OCI-LY1 (cell line): Measurements from ENCODE around the gene NUDCD3.

ENCODE experiments used
- H2AFZ ChIP-seq: fragments of 200-600 bp; sonication (generic), shearing (Covaris generic); 2 replicates; pipeline ENCODE4 v1.6.0; 2014; ENCODE audit warnings: antibody characterized with exemption, mild to moderate bottlenecking, low read length
- H3F3A ChIP-seq: fragments of 200-600 bp; sonication (generic), shearing (Covaris generic); 2 replicates; pipeline ENCODE4 v1.6.0; 2014; ENCODE audit warnings: mild to moderate bottlenecking, antibody characterized with exemption, low read length, moderate library complexity; ENCODE audit not compliant: insufficient read depth
- H3K27ac ChIP-seq: fragments of 200-600 bp; sonication (generic); 2 replicates; pipeline ENCODE4 v1.5.1; 2014; ENCODE audit warnings: low read length, mixed run types, mild to moderate bottlenecking, low read depth; ENCODE audit not compliant: poor library complexity, severe bottlenecking
- H3K27me3 ChIP-seq: fragments of 200-600 bp; sonication (generic); 2 replicates; pipeline ENCODE4 v1.6.0; 2014; ENCODE audit warnings: antibody characterized with exemption, mild to moderate bottlenecking, low read length, moderate library complexity; ENCODE audit not compliant: insufficient read depth
- H3K36me3 ChIP-seq: fragments of 200-600 bp; sonication (generic); 2 replicates; pipeline ENCODE4 v1.6.1; 2014; ENCODE audit warnings: mild to moderate bottlenecking, antibody characterized with exemption, low read length, moderate library complexity, mixed read lengths; ENCODE audit not compliant: insufficient read depth
- H3K4me1 ChIP-seq: fragments of 200-600 bp; sonication (generic); 2 replicates; pipeline ENCODE4 v1.5.1; 2014; ENCODE audit warnings: mild to moderate bottlenecking, low read length, moderate library complexity; ENCODE audit not compliant: insufficient read depth, severe bottlenecking
- H3K4me2 ChIP-seq: fragments of 200-600 bp; sonication (generic), shearing (Covaris generic); 2 replicates; pipeline ENCODE4 v1.6.1; 2014; ENCODE audit warnings: low read length
- H3K4me3 ChIP-seq: fragments of 200-600 bp; sonication (generic); 2 replicates; pipeline ENCODE4 v1.5.1; 2014; ENCODE audit warnings: low read length, low read depth, mild to moderate bottlenecking, mixed read lengths; ENCODE audit not compliant: poor library complexity, severe bottlenecking
- H3K79me2 ChIP-seq: fragments of 200-600 bp; shearing (Covaris generic); 2 replicates; pipeline ENCODE4 v1.6.1; 2016; ENCODE audit warnings: mixed run types, low read length, mixed read lengths; ENCODE audit not compliant: insufficient read depth
- H3K9ac ChIP-seq: fragments of 200-600 bp; sonication (generic), shearing (Covaris generic); 2 replicates; pipeline ENCODE4 v1.6.1; 2014; ENCODE audit warnings: mild to moderate bottlenecking, low read length, mixed read lengths
- H3K9me2 ChIP-seq: fragments of 200-600 bp; sonication (generic), shearing (Covaris generic); 2 replicates; pipeline ENCODE4 v1.6.1; 2014; ENCODE audit warnings: low read depth, mild to moderate bottlenecking, low read length, mixed read lengths
- H3K9me3 ChIP-seq: fragments of 200-600 bp; shearing (Covaris generic); 2 replicates; pipeline ENCODE4 v1.6.1; 2014; ENCODE audit warnings: low read length, mixed read lengths
- H4K20me1 ChIP-seq: fragments of 200-600 bp; sonication (generic), shearing (Covaris generic); 2 replicates; pipeline ENCODE4 v1.6.0; 2016; ENCODE audit warnings: mild to moderate bottlenecking, low read length; ENCODE audit not compliant: insufficient read depth
- EZH2 ChIP-seq: fragments of 200-600 bp; sonication (generic), shearing (Covaris generic); IDR thresholded peaks from 2 replicates; pipeline ENCODE4 v1.8.0; 2017; ENCODE audit warnings: borderline replicate concordance, mixed run types, mild to moderate bottlenecking, antibody characterized with exemption, low read length, moderate library complexity, mixed read lengths
- TF ChIP-seq, protein P1 (sequence below): fragments of 200-600 bp; sonication (generic), shearing (Covaris generic); IDR thresholded peaks from 2 replicates; pipeline ENCODE4 v1.5.1; 2017; ENCODE audit warnings: mild to moderate bottlenecking, antibody characterized with exemption, low read length, moderate library complexity, mixed read lengths

The NUDCD3 gene

DNA sequence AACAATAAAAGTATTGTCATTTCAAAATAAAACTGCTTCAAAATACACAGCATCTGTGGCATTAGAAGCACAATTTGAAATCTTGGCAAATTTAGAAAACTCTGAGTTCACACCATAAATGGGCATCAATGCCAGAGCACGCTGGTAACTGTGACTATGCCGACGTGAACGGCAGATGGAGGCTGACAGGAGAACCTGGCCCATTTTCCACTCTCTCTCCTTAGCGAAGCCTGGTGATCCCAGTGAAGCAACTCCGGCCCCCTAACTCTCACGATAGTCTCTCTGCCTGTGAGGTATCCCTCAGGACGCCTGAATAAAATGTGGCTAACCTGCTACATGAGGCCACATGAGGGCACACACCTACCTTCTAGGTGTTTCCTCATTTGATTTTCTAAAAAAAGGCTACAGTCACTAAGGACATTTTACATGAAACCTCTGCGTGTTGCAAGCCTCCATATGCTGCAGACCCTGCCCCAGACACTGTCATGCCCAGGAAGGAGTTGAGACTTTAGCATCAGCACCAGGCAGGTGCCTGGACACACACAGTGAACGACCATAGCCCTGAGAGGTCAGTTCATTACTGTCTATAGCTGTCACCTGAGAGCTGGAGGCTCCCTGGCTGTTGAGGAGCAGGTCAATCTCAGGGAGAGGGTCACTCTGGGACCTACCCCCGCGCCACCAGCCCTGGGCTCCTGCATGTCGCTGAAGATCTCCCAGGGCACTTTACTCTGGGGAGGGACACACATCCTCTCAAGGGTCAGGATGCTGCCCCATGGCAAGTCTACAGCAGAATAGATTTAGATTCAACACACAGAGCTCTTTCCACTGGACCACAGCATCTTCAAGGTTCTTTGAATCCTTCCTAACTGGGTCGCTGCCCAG lies 102.1 kb downstream of the NUDCD3 start:
- no peak overlapping the region for H3K27ac ChIP-seq
- H3K4me3 ChIP-seq, result no peak overlapping the region
- H4K20me1 ChIP-seq, result no peaks in the 10 kb centered on the region
- no peaks in the 10 kb centered on the region for H3K9me2 ChIP-seq
- no peaks in the 10 kb centered on the region for H3K9me3 ChIP-seq
- H3K4me1 ChIP-seq, result no peaks in the 10 kb centered on the region
- H2AFZ ChIP-seq, result no peak overlapping the region
- no peak overlapping the region for H3K9ac ChIP-seq
- peaks cover 71% of the 10 kb centered on the region; the same call in 1 of the 2 replicates for H3K36me3 ChIP-seq
- no peaks in the 10 kb centered on the region for H3K27me3 ChIP-seq
- TF ChIP-seq EZH2, result no peak
- TF ChIP-seq, protein P1, sequence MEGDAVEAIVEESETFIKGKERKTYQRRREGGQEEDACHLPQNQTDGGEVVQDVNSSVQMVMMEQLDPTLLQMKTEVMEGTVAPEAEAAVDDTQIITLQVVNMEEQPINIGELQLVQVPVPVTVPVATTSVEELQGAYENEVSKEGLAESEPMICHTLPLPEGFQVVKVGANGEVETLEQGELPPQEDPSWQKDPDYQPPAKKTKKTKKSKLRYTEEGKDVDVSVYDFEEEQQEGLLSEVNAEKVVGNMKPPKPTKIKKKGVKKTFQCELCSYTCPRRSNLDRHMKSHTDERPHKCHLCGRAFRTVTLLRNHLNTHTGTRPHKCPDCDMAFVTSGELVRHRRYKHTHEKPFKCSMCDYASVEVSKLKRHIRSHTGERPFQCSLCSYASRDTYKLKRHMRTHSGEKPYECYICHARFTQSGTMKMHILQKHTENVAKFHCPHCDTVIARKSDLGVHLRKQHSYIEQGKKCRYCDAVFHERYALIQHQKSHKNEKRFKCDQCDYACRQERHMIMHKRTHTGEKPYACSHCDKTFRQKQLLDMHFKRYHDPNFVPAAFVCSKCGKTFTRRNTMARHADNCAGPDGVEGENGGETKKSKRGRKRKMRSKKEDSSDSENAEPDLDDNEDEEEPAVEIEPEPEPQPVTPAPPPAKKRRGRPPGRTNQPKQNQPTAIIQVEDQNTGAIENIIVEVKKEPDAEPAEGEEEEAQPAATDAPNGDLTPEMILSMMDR, result no peak
- H3F3A ChIP-seq, result no peaks in the 10 kb centered on the region
- H3K4me2 ChIP-seq, result no peak overlapping the region
- H3K79me2 ChIP-seq, result no peaks in the 10 kb centered on the region

DNA sequence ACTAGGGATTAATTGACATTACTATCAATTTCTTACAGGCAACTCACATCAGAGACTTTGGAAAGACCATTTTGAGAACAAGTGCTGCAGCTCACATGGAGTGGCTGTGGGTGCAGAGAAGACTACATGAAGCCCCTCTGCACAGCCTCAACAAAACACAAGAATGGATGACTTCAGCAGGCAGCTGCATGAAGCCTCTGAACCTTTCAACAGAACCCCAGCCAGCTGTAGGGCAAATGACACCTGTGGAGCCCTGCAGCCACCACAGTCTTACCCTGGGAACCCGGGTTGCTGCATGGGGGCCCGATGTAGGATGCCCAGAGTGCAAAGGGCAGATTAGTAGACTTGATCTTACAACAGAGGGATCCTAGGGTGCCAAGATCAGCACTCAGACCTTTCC lies 103.1 kb downstream of the NUDCD3 start:
- Histone ChIP-seq H3K79me2 (no peaks in the 10 kb centered on the region), H3F3A (no peaks in the 10 kb centered on the region), H3K27ac (no peak overlapping the region)

DNA sequence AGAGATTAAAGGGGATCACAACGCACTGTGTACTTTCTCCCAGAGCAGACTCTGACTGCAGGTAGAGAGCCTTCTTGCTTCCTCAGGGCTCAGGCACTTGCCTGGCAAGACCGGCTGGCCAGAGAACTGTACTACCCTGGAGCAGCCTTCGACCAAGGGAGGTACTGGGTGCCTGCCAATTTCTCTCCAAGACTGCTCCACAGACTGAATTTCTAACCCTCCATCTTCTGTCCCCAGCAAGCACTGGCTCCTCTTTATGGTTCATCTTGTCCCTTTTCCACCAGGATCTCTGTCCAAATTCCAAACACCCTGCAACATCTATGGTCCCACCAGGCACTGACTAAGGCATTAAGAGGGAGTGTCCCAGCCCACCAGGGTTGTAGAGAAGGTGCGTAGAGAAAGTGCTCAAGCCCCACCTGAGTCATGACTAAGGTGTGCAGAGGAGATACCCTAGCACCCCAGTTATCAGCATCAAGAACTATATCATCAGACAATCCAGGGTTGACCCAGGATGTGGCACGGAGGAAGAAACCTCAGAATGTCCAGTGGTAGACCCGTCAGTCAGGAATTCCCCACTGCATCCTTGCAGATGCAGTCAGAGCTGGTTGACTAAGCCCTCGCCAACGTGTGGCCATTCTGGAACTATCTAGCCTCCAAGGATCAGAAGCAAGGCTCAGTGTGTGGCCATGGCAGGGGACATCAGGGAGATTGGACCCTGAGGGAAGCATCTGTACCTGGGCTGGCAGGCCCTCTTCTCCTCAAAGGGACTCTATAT lies 104.1 kb downstream of the NUDCD3 start:
- peaks cover 59% of the 10 kb centered on the region; the same call in 1 of the 2 replicates for H3K36me3 ChIP-seq
- H3K9ac ChIP-seq, result no peak overlapping the region
- H3F3A ChIP-seq, result no peaks in the 10 kb centered on the region
- no peaks in the 10 kb centered on the region for H4K20me1 ChIP-seq
- H3K4me2 ChIP-seq, result no peak overlapping the region
- no peak overlapping the region for H3K27ac ChIP-seq
- H2AFZ ChIP-seq, result no peak overlapping the region
- no peak overlapping the region for H3K4me3 ChIP-seq
- H3K27me3 ChIP-seq, result no peaks in the 10 kb centered on the region
- H3K9me3 ChIP-seq, result no peaks in the 10 kb centered on the region
- H3K79me2 ChIP-seq, result no peaks in the 10 kb centered on the region
- H3K4me1 ChIP-seq, result no peaks in the 10 kb centered on the region
- TF ChIP-seq, protein P1, result no peak
- TF ChIP-seq EZH2, result no peak
- no peaks in the 10 kb centered on the region for H3K9me2 ChIP-seq

More for the DNA sequence above, 103.1 kb downstream of the NUDCD3 start:
- Histone ChIP-seq H3K4me1 (no peaks in the 10 kb centered on the region), H3K4me3 (no peak overlapping the region), H3K9me3 (no peaks in the 10 kb centered on the region), H4K20me1 (no peaks in the 10 kb centered on the region), H3K9me2 (no peaks in the 10 kb centered on the region), H3K4me2 (no peak overlapping the region), H3K36me3 (peaks cover 70% of the 10 kb centered on the region; the same call in 1 of the 2 replicates), H2AFZ (no peak overlapping the region), H3K27me3 (no peaks in the 10 kb centered on the region), H3K9ac (no peak overlapping the region)
- TF ChIP-seq EZH2, result no peak
- TF ChIP-seq, protein P1, result no peak
